ENCODE data around the gene IDI1.

Gene IDI1

DNA sequence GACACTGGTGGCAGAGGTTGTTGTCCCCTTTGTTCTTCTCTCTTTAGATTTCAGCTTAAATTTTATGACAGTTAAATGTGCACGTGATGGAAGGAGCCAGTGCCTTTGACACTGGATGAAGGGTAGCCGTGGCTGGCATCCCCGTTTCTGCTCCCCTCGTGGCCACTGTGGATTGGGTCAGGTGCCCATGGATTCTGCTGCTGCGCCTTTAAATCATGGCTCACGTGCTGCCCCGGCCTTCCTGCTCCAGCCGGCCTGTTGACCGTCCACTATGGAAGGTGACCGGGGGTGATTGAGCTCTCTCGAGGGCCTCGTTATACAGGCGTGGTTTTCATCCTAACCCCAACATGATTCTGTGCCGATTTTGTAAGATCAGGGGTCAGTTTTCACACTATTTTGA lies 41.8 kb upstream of the IDI1 start:
- TF ChIP-seq CTCF (conservative IDR thresholded peaks at IDR 0.05; ENCODE audit: low read length), result no peak
- DNase-seq (ENCODE audit: low read depth), result no peak
- H3K4me3 ChIP-seq (ENCODE audit: low read length), result no peak overlapping the region

DNA sequence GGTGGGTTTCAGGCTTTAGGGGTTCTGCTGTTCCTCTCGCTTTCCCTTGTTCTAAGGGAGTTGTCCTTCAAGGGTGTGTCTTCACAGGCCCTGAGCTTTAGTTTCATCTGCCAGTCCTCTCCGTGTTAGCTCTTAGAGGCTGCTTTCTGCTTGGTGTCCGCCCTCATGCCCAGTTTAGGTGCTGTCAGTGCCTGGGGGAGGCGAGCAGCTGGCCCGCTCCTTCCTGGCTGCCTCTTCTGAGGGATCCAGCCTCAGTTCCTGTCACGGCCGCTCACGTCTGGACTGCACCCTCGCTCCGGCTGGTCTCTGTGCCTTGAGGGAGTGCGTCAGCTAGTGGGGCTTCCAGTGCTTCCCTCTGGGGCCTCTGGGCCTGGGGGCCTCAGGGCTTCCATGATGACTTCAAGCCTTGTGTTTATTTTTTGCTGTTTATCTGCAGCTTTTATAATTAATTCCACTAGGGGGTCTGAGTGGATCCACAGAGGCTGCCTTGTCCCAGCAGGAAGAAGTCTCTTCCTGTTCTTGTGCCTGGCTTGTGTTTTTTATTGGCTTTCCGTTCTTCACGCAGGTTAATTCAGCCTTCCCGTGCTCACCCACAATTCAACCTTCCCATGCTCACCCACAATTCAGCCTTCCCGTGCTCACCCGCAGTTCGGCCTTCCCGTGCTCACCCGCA lies 40.2 kb upstream of the IDI1 start:
- TF ChIP-seq CTCF (conservative IDR thresholded peaks at IDR 0.05; ENCODE audit: low read length), result no peak
- no peak overlapping the region for H3K4me3 ChIP-seq (ENCODE audit: low read length)
- no peak for DNase-seq (ENCODE audit: low read depth)

GRCh38 chr10:1086787-1087186 lies 37.9 kb upstream of the IDI1 start:
- DNase-seq (ENCODE audit: low read depth), result no peak
- no peak overlapping the region for H3K4me3 ChIP-seq (ENCODE audit: low read length)
- TF ChIP-seq CTCF (conservative IDR thresholded peaks at IDR 0.05; ENCODE audit: low read length), result no peak

DNA sequence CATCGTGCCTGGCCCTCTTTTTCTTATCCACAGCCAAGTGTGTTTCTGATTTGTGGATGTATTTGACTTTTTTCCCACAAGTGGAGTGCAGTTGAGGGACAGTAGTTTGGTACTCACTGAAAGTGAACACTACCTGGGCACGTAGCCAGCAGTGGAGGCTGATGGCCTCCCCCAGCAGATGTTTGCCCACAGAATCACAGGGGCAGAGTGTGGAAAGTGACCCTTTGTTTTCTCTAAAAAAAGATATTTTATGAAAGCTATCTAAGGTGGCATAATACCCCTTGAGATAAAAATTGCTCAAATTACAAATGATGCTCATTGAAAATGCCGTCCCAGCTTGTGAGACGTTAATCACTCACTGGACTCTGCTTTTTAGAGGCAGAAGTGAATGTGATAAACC lies 36.3 kb upstream of the IDI1 start:
- H3K4me3 ChIP-seq (ENCODE audit: low read length), result no peak overlapping the region
- no peak for DNase-seq (ENCODE audit: low read depth)
- TF ChIP-seq CTCF (conservative IDR thresholded peaks at IDR 0.05; ENCODE audit: low read length), result no peak

DNA sequence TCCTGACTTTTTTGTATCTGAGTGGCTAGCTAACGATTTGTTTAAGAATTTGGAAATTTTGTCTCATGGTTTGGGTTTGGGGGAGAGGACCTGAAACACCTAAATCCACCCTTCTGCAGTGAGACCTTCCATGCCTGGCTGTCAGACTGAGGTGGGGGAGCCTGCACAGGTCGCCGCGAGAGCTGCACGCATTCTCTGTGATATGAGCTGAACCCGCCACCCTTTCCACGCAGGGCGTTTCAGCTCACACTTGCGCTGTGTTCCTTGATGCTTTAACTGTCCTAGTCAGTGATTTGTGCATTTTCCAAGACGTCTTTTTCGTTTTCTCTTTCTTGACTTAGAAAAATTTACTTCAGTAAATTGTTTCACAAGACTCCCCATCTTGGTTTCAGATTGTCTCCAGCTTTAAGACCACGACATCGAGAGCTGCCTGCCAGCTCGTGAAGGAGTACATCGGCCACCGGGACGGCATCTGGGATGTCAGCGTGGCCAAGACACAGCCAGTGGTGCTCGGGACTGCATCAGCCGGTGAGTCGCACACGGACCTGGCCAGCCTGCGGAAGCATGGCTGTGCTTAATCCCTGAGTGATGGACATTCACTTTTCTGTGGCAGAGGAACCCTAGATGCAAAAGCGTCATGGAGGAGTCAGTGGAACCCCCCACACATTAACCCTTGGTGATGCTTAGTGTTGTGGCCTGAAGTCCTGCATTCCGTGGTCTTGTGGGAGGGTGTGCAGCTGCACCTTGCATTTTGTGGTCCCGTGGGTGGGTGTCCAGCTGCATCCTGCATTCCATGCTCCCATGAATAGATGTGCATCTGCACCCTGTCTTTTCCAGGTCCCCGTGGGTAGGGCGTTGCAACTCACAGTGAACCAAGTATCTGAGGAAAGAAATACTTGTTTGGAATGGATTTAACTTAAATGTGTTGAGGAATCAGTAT lies 35.4 kb upstream of the IDI1 start:
- no peak overlapping the region for H3K4me3 ChIP-seq (ENCODE audit: low read length)
- no peak for DNase-seq (ENCODE audit: low read depth)
- no peak for TF ChIP-seq CTCF (conservative IDR thresholded peaks at IDR 0.05; ENCODE audit: low read length)

DNA sequence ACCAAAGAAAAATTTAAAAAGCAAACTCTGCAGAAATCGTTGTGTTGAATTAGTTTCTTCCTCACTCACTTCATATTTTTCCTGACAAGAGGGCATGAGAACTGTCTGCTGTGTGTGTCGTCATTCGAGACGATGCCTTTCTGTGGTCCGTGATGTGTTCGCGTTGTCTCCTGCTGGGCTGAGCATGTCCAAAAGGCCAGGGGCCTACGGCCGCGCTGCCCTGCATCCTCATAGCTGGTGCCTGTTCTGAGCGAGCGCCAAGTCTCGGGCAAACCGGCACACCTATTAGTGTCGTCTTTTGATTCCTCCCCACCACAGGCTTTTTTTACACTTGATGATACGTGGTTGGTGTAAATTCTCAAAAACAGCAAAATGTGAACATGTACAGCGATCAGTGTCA lies 34.7 kb upstream of the IDI1 start:
- no peak for TF ChIP-seq CTCF (conservative IDR thresholded peaks at IDR 0.05; ENCODE audit: low read length)
- DNase-seq (ENCODE audit: low read depth), result no peak
- H3K4me3 ChIP-seq (ENCODE audit: low read length), result no peak overlapping the region

DNA sequence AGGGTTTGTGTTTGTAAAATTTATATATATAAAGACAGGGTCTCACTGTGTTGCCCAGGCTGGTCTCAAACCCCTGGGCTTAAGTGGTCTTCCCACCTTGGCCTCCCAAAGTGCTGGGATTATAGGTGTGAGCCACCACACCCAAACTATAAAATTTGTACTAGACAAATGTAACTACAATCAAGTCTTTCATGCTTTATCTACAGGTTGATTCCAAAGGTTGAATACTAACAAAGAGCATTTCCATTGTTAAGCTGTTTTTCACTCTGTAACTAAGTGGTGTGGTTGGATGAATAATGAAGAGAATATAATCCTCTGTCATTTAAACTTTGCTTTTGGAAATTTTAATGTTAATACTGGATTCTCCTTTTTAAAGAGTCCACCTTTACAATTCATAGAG lies 29.7 kb upstream of the IDI1 start:
- no peak for TF ChIP-seq CTCF (conservative IDR thresholded peaks at IDR 0.05; ENCODE audit: low read length)
- H3K4me3 ChIP-seq (ENCODE audit: low read length), result no peak overlapping the region
- DNase-seq (ENCODE audit: low read depth), result no peak
